SK-N-SH treated with all-trans-retinoic acid at 6 μM for 48 hours (cell line): Measurements from ENCODE around the gene BBC3.
A peak's percentile ranks its signal among the peaks of the same experiment; 100 is the strongest.

Experiments used
- ARNTL ChIP-seq: fragments of 450-650 bp; formaldehyde crosslinking; IDR thresholded peaks from 2 replicates; pipeline ENCODE4 v1.5.0; 2020; ENCODE audit warnings: low read depth, mild to moderate bottlenecking, moderate library complexity, borderline replicate concordance
- BACH2 ChIP-seq: fragments of 250-450 bp; sonication (Bioruptor Pico); IDR thresholded peaks from 2 replicates; pipeline ENCODE4 v1.9.0; 2021; ENCODE audit warnings: mild to moderate bottlenecking, borderline replicate concordance
- CREB5 ChIP-seq: fragments of 250-450 bp; sonication (Bioruptor Pico); IDR thresholded peaks from 2 replicates; pipeline ENCODE4 v1.5.1; 2020; ENCODE audit warnings: low read depth, mild to moderate bottlenecking, moderate library complexity
- ISL1 ChIP-seq: fragments of 250-450 bp; sonication (Bioruptor Pico); IDR thresholded peaks from 2 replicates; pipeline ENCODE4 v2.1.2; 2022; ENCODE audit warnings: mild to moderate bottlenecking, moderate library complexity
- PATZ1 ChIP-seq: fragments of 250-450 bp; sonication (Bioruptor Pico); IDR thresholded peaks from 2 replicates; pipeline ENCODE4 v1.8.0; 2020; ENCODE audit warnings: mild to moderate bottlenecking, moderate library complexity, borderline replicate concordance
- POU6F1 ChIP-seq: fragments of 250-450 bp; sonication (Bioruptor Pico); IDR thresholded peaks from 2 replicates; pipeline ENCODE4 v1.8.0; 2021; ENCODE audit warnings: low read depth, mild to moderate bottlenecking, moderate library complexity, borderline replicate concordance
- TOX ChIP-seq: fragments of 250-450 bp; sonication (Bioruptor Pico); IDR thresholded peaks from 2 replicates; pipeline ENCODE4 v1.8.0; 2021; ENCODE audit warnings: mild to moderate bottlenecking, moderate library complexity, borderline replicate concordance
- ZC3H10 ChIP-seq: fragments of 250-450 bp; sonication (Bioruptor Pico); IDR thresholded peaks from 2 replicates; pipeline ENCODE4 v1.5.1; 2021; ENCODE audit warnings: mild to moderate bottlenecking, moderate library complexity
- ZFP3 ChIP-seq: fragments of 250-450 bp; sonication (Bioruptor Pico); IDR thresholded peaks from 2 replicates; pipeline ENCODE4 v1.5.0; 2020; ENCODE audit warnings: mild to moderate bottlenecking, moderate library complexity
- ZFP30 ChIP-seq: fragments of 450-650 bp; formaldehyde crosslinking; IDR thresholded peaks from 2 replicates; pipeline ENCODE4 v1.5.0; 2022; ENCODE audit warnings: mild to moderate bottlenecking, moderate library complexity
- ZNF565 ChIP-seq: fragments of 450-650 bp; formaldehyde crosslinking; conservative IDR thresholded peaks from 2 replicates; pipeline ENCODE4 v1.5.0; 2020; ENCODE audit warnings: low read depth, mild to moderate bottlenecking, moderate library complexity
- ZNF70 ChIP-seq: fragments of 450-650 bp; formaldehyde crosslinking; IDR thresholded peaks from 2 replicates; pipeline ENCODE4 v1.5.0; 2020; ENCODE audit warnings: mild to moderate bottlenecking, moderate library complexity

- TF ChIP-seq TOX (no peak), ISL1 (CRISPR knock-in tag) (peak; percentile 52), BACH2 (CRISPR knock-in tag) (no peak), ZFP30 (CRISPR knock-in tag) (no peak), CREB5 (CRISPR knock-in tag) (no peak), ARNTL (CRISPR knock-in tag) (no peak), ZNF565 (no peak), ZNF70 (CRISPR knock-in tag) (no peak), PATZ1 (CRISPR knock-in tag) (no peak), ZC3H10 (CRISPR knock-in tag) (no peak), POU6F1 (no peak), ZFP3 (CRISPR knock-in tag) (no peak)
These were observed 22.5 kb upstream of the BBC3 start for GRCh38 chr19:47253467-47253881.
